22Rv1 (cell line): ENCODE measurements around the gene GALNTL6.

Source experiments
- CTCF ChIP-seq: fragments of 450-650 bp; IDR thresholded peaks from 2 replicates; pipeline ENCODE4 v1.5.1; 2017; ENCODE audit warnings: mild to moderate bottlenecking
- ZFX ChIP-seq: fragments of 450-650 bp; IDR thresholded peaks from 2 replicates; pipeline ENCODE4 v1.6.1; 2017; ENCODE audit warnings: antibody characterized with exemption, borderline replicate concordance

DNA sequence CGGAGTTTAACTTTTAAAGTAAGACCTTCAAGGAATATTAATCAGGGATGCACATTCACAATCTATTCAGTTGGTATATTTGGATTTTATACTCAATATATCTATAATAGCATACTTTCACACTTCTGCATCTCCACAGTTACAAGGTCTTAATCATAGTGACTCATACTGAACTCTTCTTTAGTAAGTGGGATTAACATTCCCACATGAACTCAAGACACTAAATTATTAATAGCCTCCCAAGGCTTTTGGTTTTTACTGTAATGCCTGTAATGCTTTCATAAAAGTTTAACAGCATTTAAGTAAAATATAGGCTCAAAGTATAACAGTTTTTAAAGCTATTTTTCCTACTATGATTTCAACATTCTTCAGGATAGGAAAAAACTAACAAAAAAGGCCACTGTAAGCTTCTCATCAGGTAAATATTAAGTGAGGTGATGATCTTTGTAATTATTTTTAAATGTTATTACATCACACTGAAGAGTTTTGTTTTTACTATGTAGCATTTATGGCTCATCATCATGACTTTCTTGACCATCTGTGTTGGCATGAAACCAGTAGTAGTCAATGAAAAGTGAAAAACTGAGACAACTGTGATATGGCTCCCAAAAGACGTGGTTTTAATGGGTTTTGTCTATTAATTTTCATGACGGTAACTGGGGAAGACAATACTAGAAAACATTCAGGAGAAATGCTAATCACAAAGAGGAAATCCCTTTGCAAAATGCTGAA lies 1263.9 kb downstream of the GALNTL6 start:
- TF ChIP-seq ZFX (no peak), CTCF (no peak)
